K562 (cell line): Measurements from ENCODE around the gene OBP2A. TPM values are rescaled to one million over a fixed set of nuclear protein-coding genes. Genes with fewer than 3 reads are reported as not detected.

Experiments
- ATAC-seq: fragments of 200-7000 bp; cut with Tn5 transposase; 3 replicates; pipeline ENCODE4 v1.9.1; 2020; ENCODE audit warnings: moderate library complexity
- BruUV-seq: library from RNA; stranded (reverse); fragments of 400-500 nt; replicated peaks from 2 replicates; lab custom pipeline; 2021; lab: Mats Ljungman, UMichigan
- CTCF ChIA-PET: fragments of 300-600 bp; formaldehyde crosslinking; extraction: SDS; loops from one replicate; lab custom pipeline; 2021; ENCODE audit warnings: low intra/inter-chr PET ratio; lab: Yijun Ruan, JAX
- POLR2A ChIA-PET: fragments of 300-600, 350-650 bp; sonication (Branson Sonifier 250); formaldehyde crosslinking; extraction: SDS; loops from one replicate; lab custom pipeline; 2021; ENCODE audit warnings: antibody characterized with exemption, inconsistent platforms; lab: Yijun Ruan, JAX
- DNase-seq, 4 experiments: peaks; one replicate each; pipeline versions ENCODE4 v3.0.0 to v3.0.0-alpha.2; 2011 to 2018; ENCODE audit warnings: low spot score in 3 of 4, mixed read lengths in 3 of 4; ENCODE audit errors: extremely low read depth in 1 of 4
- FAIRE-seq: peaks from 2 replicates; lab custom pipeline; 2011; peaks lifted over from hg19 to GRCh38; lab: Jason Lieb, UNC
- H2AFZ ChIP-seq: 2 replicates; pipeline ENCODE4 v1.6.0; 2011; ENCODE audit warnings: low read depth, low read length, control low read depth, inconsistent platforms
- H3K27ac ChIP-seq: fragments of 200-600 bp; 3 replicates; pipeline ENCODE4 v1.8.0; 2011; ENCODE audit warnings: low read depth, mild to moderate bottlenecking, control low read depth, inconsistent platforms, low read length, moderate library complexity, mixed read lengths; ENCODE audit errors: extremely low read depth
- H3K27me3 ChIP-seq, 2 experiments: fragments of 300-600 bp in 1 of 2; 2 replicates in 1 of 2; 3 replicates in 1 of 2; pipeline versions ENCODE4 v1.6.0 to v1.8.0; 2011; ENCODE audit warnings: inconsistent platforms in 2 of 2, low read length in 2 of 2, mild to moderate bottlenecking in 1 of 2, mixed read lengths in 1 of 2, moderate library complexity in 1 of 2; ENCODE audit not compliant: control insufficient read depth in 2 of 2, insufficient read depth in 2 of 2
- H3K36me3 ChIP-seq: fragments of 300-600 bp; 3 replicates; pipeline ENCODE4 v1.8.0; 2011; ENCODE audit warnings: mild to moderate bottlenecking, low read length, inconsistent platforms; ENCODE audit not compliant: control insufficient read depth, insufficient read depth
- H3K4me1 ChIP-seq, 2 experiments: fragments of 200-600 bp in 1 of 2; replicated peaks in 1 of 2; 2 replicates in 1 of 2; 3 replicates in 1 of 2; pipeline versions ENCODE4 v1.5.1 to v1.8.0; 2011; ENCODE audit warnings: inconsistent platforms in 2 of 2, low read length in 2 of 2, mild to moderate bottlenecking in 1 of 2, mixed read lengths in 1 of 2, moderate library complexity in 1 of 2; ENCODE audit not compliant: control insufficient read depth in 2 of 2, insufficient read depth in 2 of 2
- H3K4me2 ChIP-seq: 2 replicates; pipeline ENCODE4 v1.6.1; 2011; ENCODE audit warnings: low read length, control low read depth, inconsistent platforms, mixed read lengths; ENCODE audit not compliant: insufficient read depth
- H3K4me3 ChIP-seq: fragments of 200-600 bp; sonication (generic), shearing (Covaris generic); 2 replicates; pipeline ENCODE4 v1.5.1; 2016; ENCODE audit warnings: control low read depth, inconsistent platforms
- H3K79me2 ChIP-seq: fragments of 200-600 bp; 3 replicates; pipeline ENCODE4 v1.8.0; 2011; ENCODE audit warnings: low read length, inconsistent platforms; ENCODE audit not compliant: control insufficient read depth, insufficient read depth
- H3K9ac ChIP-seq, 2 experiments: 2 replicates each; pipeline versions ENCODE4 v1.6.0 to v1.6.1; 2011; ENCODE audit warnings: low read depth in 2 of 2, low read length in 2 of 2, control low read depth in 1 of 2, inconsistent platforms in 1 of 2, mild to moderate bottlenecking in 1 of 2, mixed read lengths in 1 of 2; ENCODE audit not compliant: insufficient read depth in 1 of 2
- H3K9me1 ChIP-seq: one replicate; pipeline ENCODE4 v1.6.0; 2011; ENCODE audit warnings: inconsistent platforms, mild to moderate bottlenecking, low read length, moderate library complexity; ENCODE audit not compliant: control insufficient read depth, insufficient read depth
- H3K9me3 ChIP-seq: replicated peaks from 2 replicates; pipeline ENCODE4 v1.5.1; 2011; ENCODE audit warnings: low read depth, low read length, inconsistent platforms; ENCODE audit not compliant: control insufficient read depth, insufficient read depth
- H4K20me1 ChIP-seq: replicated peaks from 2 replicates; pipeline ENCODE4 v1.6.1; 2011; ENCODE audit warnings: low read length, inconsistent platforms, mixed read lengths; ENCODE audit not compliant: control insufficient read depth, insufficient read depth
- ATF4 ChIP-seq: fragments of 450-650 bp; formaldehyde crosslinking; IDR thresholded peaks from 2 replicates; pipeline ENCODE4 v1.4.0; 2022; ENCODE audit warnings: mild to moderate bottlenecking, moderate library complexity
- CREM ChIP-seq: IDR thresholded peaks from 2 replicates; pipeline ENCODE4 v1.6.1; 2014; ENCODE audit warnings: antibody characterized with exemption, low read depth
- DPF2 ChIP-seq: fragments of 450-650 bp; IDR thresholded peaks from 2 replicates; pipeline ENCODE4 v1.6.1; 2016
- GABPB1 ChIP-seq: sonication (generic); formaldehyde crosslinking; IDR thresholded peaks from 2 replicates; pipeline ENCODE4 v1.8.0; 2022; ENCODE audit warnings: mild to moderate bottlenecking, missing genetic modification reagents
- MED1 ChIP-seq: sonication (generic); formaldehyde crosslinking; IDR thresholded peaks from 2 replicates; pipeline ENCODE4 v1.8.1; 2023; ENCODE audit warnings: missing genetic modification reagents, borderline replicate concordance
- PCBP1 ChIP-seq: fragments of 200-400 bp; formaldehyde crosslinking; IDR thresholded peaks from 2 replicates; pipeline ENCODE4 v1.6.1; 2018; ENCODE audit warnings: mild to moderate bottlenecking, low read depth, low read length; ENCODE audit not compliant: poor library complexity, severe bottlenecking
- PHB2 ChIP-seq: fragments of 450-650 bp; IDR thresholded peaks from 2 replicates; pipeline ENCODE4 v1.6.1; 2017; ENCODE audit warnings: low read depth
- RBFOX2 ChIP-seq: fragments of 200-400 bp; formaldehyde crosslinking; IDR thresholded peaks from 2 replicates; pipeline ENCODE4 v1.6.1; 2017; ENCODE audit warnings: low read depth, mild to moderate bottlenecking, low read length, moderate library complexity
- YY1 ChIP-seq, 3 experiments: IDR thresholded peaks; 2 replicates each; pipeline ENCODE4 v1.6.1; 2011; ENCODE audit warnings: low read length in 2 of 3, mild to moderate bottlenecking in 2 of 3, moderate library complexity in 2 of 3, borderline replicate concordance in 1 of 3, control low read depth in 1 of 3, low read depth in 1 of 3; ENCODE audit not compliant: insufficient read depth in 3 of 3, insufficient replicate concordance in 2 of 3, control insufficient read depth in 1 of 3, insufficient read length in 1 of 3; ENCODE audit errors: extremely low read depth in 1 of 3
- ZNF124 ChIP-seq: sonication (generic); formaldehyde crosslinking; IDR thresholded peaks from 2 replicates; pipeline ENCODE4 v1.8.1; 2022; ENCODE audit warnings: missing genetic modification reagents
- ZNF282 ChIP-seq: sonication (generic); formaldehyde crosslinking; IDR thresholded peaks from 2 replicates; pipeline ENCODE4 v1.8.1; 2023; ENCODE audit warnings: missing genetic modification reagents
- ZNF354B ChIP-seq: fragments of 250-450 bp; sonication (Bioruptor Pico); IDR thresholded peaks from 2 replicates; pipeline ENCODE4 v1.4.0; 2020
- WGBS: fragments of 100-300 bp; shearing (Covaris generic); methylation state at CpG from one replicate; pipeline ENCODE4 v1.1.6; 2016; ENCODE audit warnings: low coverage, mixed read lengths; ENCODE audit not compliant: insufficient coverage; ENCODE audit errors: missing lambda C conversion rate; 5-methylcytosine and 5-hydroxymethylcytosine counted together
- in situ Hi-C: fragments of 300-500 bp; cut with MboI; formaldehyde crosslinking; loops from 4 replicates; pipeline ENCODE4 v1.15.0; 2018; ENCODE audit warnings: inconsistent platforms, mixed read lengths
- intact Hi-C: fragments of 100-400 bp; cut with micrococcal nuclease; formaldehyde crosslinking; loops from 2 replicates; pipeline ENCODE4 v1.14.2; 2022
- polyA plus RNA-seq, 8 experiments: library from polyadenylated mRNA; depleted of rRNA in 4 of 8; stranded (reverse) in 5 of 8; unstranded in 3 of 8; fragments of >200 nt; fragmentation: Nextera tagmentation in 2 of 8; fragmentation: Illumina TruSeq in 1 of 8; extraction: Ambion mirVana in 2 of 8; extraction: Trizol in 1 of 8; gene quantifications; 2 replicates each; pipeline versions ENCODE4 v1.2.1 to v1.2.3, GENCODE V29; 2011 to 2014; ENCODE audit warnings: inconsistent platforms in 1 of 8, missing spikeins in 1 of 8
- total RNA-seq, 7 experiments: library from RNA; depleted of rRNA in 6 of 7; stranded (reverse); fragments of >200 nt in 6 of 7; fragmentation: Illumina TruSeq in 2 of 7; extraction: Trizol in 2 of 7; gene quantifications; 2 replicates each; pipeline versions ENCODE4 v1.2.1 to v1.2.3, GENCODE V29; 2011 to 2021; ENCODE audit warnings: low replicate concordance in 1 of 7
- TF ChIP-seq, protein P1 (sequence below): sonication (generic); formaldehyde crosslinking; IDR thresholded peaks from 2 replicates; pipeline ENCODE4 v1.8.0; 2022; ENCODE audit warnings: mild to moderate bottlenecking, low read depth, missing genetic modification reagents
- TF ChIP-seq, protein P2 (sequence below): fragments of 250-450 bp; sonication (Bioruptor Pico); IDR thresholded peaks from 2 replicates; pipeline ENCODE4 v1.4.0; 2020; ENCODE audit warnings: borderline replicate concordance
- TF ChIP-seq, protein P3 (sequence below), 2 experiments: IDR thresholded peaks; 2 replicates each; pipeline ENCODE4 v1.6.1; 2011; ENCODE audit warnings: borderline replicate concordance in 1 of 2, control low read depth in 1 of 2, low read depth in 1 of 2, low read length in 1 of 2, mild to moderate bottlenecking in 1 of 2, mixed read lengths in 1 of 2, moderate library complexity in 1 of 2; ENCODE audit not compliant: insufficient read depth in 1 of 2, insufficient read length in 1 of 2, poor library complexity in 1 of 2, severe bottlenecking in 1 of 2; ENCODE audit errors: extremely low read depth in 1 of 2

The OBP2A gene
- total and polyA plus RNA-seq, 9 of the 15 experiments (the other 6 are each of a cell fraction or from before 2014, with no cell fraction given) = not detected

GRCh38 chr9:135501261-135502167, 44.4 kb upstream of the OBP2A start:
- CTCF ChIA-PET = no interaction called here
- ATAC-seq (peak; percentile 86), DNase-seq (peak; percentile 42 to 82 (median 80)), FAIRE-seq (peak; percentile 37)
- WGBS = 12% methylated on average over 30 of the region's 38 CpGs
- Histone ChIP-seq H3K4me1 (peaks cover 18 to 78% of the 10 kb centered on the region in 2 experiments), H4K20me1 (peaks cover 21% of the 10 kb centered on the region), H2AFZ (peak overlapping the region; percentile 89; the same call in 1 of the 2 replicates), H3K27ac (peak overlapping the region; percentile 90), H3K79me2 (peaks cover 41% of the 10 kb centered on the region), H3K4me3 (peak overlapping the region; percentile 78), H3K9ac (peak overlapping the region; percentile 92 to 93), H3K9me1 (no peaks in the 10 kb centered on the region), H3K9me3 (no peaks in the 10 kb centered on the region), H3K27me3 (no peaks in the 10 kb centered on the region), H3K4me2 (peak overlapping the region; percentile 88), H3K36me3 (peaks cover 42% of the 10 kb centered on the region)
- intact Hi-C loops = loop anchor here (2.0 kb wide), 1 partner anchor 61 kb away; no protein-coding TSS in a partner anchor
- in situ Hi-C loops = no loop called here
- no TSS peak for BruUV-seq
- POLR2A ChIA-PET = no interaction called here
- 0 out of 2 replicates have a peak, but pooled peaks have one; percentile 71 for TF ChIP-seq MED1 (CRISPR knock-in tag)
- peak; percentile 56 for TF ChIP-seq CREM
- TF ChIP-seq GABPB1 (CRISPR knock-in tag) = 0 out of 2 replicates have a peak, but pooled peaks have one; percentile 1
- TF ChIP-seq ATF4 (CRISPR knock-in tag) = no peak
- TF ChIP-seq ZNF124 = 0 out of 2 replicates have a peak, but pooled peaks have one; percentile 64
- peak; percentile 37 for TF ChIP-seq RBFOX2
- no peak for TF ChIP-seq ZNF354B (CRISPR knock-in tag)
- 0 out of 2 replicates have a peak, but pooled peaks have one; percentile 47 for TF ChIP-seq ZNF282 (CRISPR knock-in tag)
- TF ChIP-seq, protein P1, sequence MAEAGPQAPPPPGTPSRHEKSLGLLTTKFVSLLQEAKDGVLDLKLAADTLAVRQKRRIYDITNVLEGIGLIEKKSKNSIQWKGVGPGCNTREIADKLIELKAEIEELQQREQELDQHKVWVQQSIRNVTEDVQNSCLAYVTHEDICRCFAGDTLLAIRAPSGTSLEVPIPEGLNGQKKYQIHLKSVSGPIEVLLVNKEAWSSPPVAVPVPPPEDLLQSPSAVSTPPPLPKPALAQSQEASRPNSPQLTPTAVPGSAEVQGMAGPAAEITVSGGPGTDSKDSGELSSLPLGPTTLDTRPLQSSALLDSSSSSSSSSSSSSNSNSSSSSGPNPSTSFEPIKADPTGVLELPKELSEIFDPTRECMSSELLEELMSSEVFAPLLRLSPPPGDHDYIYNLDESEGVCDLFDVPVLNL = 0 out of 2 replicates have a peak, but pooled peaks have one; percentile 31
- TF ChIP-seq PCBP1 = peak; percentile 18
- TF ChIP-seq DPF2 = no peak
- peak in 1 of 3 experiments; percentile 35 for TF ChIP-seq YY1 (IDR thresholded peaks at IDR 0.05; ENCODE audit: borderline replicate concordance in 1 of 3, control insufficient read depth in 1 of 3, extremely low read depth in 1 of 3, insufficient read depth in 3 of 3, insufficient read length in 1 of 3, insufficient replicate concordance in 2 of 3, low read depth in 1 of 3, low read length in 2 of 3)
- TF ChIP-seq, protein P2, sequence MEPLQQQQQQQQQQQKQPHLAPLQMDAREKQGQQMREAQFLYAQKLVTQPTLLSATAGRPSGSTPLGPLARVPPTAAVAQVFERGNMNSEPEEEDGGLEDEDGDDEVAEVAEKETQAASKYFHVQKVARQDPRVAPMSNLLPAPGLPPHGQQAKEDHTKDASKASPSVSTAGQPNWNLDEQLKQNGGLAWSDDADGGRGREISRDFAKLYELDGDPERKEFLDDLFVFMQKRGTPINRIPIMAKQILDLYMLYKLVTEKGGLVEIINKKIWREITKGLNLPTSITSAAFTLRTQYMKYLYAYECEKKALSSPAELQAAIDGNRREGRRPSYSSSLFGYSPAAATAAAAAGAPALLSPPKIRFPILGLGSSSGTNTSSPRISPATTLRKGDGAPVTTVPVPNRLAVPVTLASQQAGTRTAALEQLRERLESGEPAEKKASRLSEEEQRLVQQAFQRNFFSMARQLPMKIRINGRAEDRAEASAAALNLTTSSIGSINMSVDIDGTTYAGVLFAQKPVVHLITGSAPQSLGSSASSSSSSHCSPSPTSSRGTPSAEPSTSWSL (CRISPR knock-in tag) = no peak
- no peak for TF ChIP-seq PHB2
- TF ChIP-seq, protein P3, sequence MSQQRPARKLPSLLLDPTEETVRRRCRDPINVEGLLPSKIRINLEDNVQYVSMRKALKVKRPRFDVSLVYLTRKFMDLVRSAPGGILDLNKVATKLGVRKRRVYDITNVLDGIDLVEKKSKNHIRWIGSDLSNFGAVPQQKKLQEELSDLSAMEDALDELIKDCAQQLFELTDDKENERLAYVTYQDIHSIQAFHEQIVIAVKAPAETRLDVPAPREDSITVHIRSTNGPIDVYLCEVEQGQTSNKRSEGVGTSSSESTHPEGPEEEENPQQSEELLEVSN (IDR thresholded peaks at IDR 0.05; ENCODE audit: borderline replicate concordance in 1 of 2, extremely low read depth in 1 of 2, insufficient read depth in 1 of 2, insufficient read length in 1 of 2, low read depth in 1 of 2, low read length in 1 of 2, poor library complexity in 1 of 2, severe bottlenecking in 1 of 2) = peak in 1 of 2 experiments; percentile 40
